HG03159 (cell line): ENCODE measurements around the gene ANKDD1A.

ENCODE experiments used
- ATAC-seq: cut with Tn5 transposase; IDR thresholded peaks from one replicate; pipeline ENCODE4 v1.9.1; 2021; ENCODE audit warnings: mild to moderate bottlenecking, moderate library complexity; ENCODE audit not compliant: unreplicated experiment

The ANKDD1A gene

DNA sequence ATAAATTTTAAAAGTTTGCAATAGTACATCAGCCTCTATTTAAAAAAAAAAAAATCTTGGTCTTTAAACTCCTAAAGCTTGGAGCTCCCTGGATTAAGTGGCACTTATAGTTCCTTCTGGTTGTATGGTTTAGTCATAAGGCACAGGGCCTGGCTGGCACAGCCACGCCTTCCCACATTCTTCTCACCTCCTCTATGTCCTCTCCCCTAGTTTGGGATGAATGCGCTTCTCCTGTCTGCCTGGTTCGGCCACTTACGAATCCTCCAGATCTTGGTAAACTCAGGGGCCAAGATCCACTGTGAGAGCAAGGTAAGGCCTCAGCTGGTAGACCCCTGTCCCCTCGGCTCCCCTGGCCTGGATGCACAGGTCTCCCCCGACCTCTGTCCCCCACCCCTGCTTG, 10.0 kb downstream of the ANKDD1A start:
- no peak for ATAC-seq

DNA sequence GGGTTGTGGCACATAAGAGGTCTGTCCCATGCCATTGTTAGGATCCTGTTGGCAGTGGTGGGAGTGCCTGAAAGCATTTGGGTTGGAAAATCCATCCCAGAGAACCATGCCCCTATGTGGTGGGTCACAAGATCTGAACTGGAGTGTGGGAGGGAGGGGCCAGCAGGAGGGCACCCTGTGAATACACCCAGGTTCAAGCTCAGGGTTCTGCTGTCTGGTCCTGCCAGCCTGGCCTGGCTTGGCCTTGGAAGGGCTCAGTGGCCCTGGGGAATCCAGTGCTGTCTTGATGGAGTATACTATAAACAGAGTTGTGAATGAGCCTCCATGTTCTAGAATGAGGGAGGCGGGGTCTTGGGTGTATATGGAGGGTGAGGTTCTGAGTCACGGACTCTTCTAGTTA, 11.8 kb downstream of the ANKDD1A start:
- ATAC-seq: no peak

DNA sequence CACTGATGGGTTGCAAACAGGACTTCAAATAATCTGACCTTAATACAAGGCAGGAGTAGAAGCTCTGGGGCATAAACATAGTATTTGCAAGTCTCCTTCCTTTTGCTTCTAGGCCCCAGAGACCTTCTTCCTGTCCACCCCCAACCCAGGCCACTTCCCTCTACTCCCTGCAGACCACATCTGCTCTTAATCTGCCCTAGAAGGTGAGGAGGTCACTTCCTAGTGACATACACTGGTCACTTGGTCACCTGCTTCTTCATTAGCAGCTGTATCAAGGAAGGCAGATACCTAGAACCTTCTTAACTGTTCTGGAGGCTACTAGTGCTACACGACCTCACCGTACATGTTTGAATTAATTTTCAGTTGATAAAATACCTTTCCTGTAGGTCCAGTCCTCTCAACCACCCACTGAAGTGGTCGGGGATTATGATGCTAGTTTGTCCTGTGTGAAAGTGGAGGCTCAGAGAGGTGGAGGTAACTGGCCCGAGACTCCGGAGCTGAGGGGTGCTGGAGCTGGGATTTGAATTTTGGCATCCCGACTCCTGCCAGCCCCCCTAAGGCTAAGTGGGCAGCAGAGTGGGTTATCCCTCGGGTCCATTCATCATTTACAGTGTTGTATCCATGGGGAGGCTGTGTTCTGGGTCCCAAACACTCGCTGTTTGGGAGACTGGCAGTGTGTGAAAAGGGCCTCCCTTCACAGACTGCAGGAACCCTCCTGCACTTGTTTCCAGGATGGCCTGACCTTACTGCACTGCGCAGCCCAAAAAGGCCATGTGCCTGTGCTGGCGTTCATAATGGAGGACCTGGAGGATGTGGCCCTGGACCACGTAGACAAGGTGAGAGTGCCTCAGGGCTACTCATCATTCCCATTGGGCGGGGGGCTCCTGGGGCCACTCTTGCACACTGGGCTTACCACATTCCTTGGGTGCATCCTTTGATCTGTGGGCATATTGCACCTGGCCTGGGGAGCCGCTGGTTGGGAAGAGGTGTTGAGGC, 13.9 kb downstream of the ANKDD1A start:
- ATAC-seq: no peak

DNA sequence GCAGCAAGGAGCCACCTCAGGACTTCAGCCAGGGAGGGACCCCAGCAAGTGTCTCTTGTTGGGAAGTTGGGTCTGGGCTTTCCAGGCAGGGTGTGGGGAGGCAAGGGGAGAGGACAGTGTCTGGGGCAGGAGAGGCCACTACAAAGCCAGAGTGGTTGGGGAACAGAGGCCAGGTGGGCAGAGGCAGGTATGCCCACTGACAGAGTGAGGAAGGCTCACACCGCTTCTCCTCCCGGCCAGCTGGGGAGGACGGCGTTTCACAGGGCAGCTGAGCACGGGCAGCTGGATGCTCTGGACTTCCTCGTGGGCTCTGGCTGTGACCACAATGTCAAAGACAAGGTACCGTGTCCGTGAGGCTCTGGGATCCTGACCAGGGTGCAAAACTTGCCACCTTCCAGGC, 15.0 kb downstream of the ANKDD1A start:
- ATAC-seq: no peak

DNA sequence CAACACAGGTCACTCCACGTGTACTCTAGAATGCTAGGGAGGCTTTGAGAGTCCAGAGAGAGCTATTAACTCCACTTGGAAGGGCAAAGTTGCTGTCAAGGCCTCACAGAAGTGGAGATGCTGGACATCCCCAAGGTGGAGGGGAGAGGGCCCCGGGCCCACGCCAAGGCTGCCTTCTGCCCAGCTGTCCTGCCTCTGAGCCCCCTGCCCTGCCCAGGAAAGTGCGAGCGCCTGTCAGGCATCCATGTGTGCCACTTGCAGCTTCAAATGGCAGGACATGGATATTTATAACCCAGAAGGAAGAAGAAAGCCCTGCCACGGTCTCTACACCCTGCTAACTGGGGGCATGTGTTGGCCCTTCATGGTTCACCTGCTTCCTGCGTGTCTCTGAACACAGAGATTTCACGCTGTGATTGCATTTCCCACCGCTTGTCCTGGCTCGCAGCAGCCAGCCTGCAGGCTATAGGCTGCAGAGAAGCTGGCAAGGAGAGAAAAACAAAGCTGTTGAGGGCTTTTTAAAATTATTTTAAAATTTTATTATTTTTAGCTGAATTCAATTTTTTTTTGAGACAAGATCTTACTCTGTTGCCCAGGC, 17.0 kb downstream of the ANKDD1A start:
- ATAC-seq: no peak

DNA sequence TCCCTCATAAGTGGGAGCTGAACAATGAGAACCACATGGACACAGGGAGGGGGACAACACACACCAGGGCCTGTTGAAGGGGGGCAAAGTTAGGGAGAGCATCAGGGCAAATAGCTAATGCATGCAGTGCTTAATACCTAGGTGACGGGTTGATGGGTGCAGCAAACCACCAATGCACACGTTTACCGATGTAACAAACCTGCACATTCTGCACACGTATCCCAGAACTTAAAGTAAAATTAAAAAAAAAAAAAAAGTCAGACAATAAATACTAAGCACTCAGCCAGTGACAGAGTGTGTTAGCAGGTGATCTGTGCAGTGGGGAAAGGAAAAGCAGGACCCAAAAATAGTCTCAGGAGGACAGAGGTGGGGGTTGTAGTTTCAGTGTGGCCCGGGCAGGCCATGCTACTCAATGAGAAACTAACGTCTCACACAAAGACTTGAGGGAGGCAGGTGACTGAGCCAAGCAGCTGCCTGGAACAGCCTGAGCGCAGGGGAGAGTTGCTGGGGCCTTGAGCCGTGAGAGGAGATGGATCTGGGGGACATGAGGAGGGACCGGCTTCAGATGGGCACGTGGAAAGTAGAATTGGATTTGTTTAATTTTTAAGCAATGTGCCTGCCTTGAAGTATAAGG, 18.4 kb downstream of the ANKDD1A start:
- ATAC-seq: no peak

DNA sequence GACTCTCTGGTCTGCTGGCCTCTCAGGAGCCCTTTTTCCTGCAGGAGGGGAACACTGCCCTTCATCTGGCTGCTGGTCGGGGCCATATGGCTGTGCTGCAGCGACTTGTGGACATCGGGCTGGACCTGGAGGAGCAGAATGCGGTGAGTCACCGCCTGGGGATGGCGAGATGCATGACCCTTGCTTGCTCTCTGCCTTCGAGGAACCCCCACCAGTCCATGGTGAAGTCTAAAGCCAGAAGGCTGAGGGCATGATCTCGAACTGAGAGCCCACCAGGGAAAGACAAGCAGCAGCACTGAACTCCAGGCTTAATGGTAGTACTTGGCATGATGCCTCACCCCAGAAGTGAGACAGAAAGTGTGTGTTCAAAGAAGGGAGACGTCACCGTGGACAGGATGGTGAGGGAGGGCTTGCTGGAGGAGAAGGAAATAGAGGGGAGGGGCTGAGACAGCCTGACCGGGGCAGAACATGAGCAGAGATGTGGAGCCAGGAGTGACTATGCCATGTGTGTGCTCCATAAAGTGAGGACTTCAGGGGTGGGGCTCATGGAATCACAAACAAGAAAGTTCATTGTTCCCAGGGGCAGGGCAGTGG, 19.2 kb downstream of the ANKDD1A start:
- no peak for ATAC-seq

DNA sequence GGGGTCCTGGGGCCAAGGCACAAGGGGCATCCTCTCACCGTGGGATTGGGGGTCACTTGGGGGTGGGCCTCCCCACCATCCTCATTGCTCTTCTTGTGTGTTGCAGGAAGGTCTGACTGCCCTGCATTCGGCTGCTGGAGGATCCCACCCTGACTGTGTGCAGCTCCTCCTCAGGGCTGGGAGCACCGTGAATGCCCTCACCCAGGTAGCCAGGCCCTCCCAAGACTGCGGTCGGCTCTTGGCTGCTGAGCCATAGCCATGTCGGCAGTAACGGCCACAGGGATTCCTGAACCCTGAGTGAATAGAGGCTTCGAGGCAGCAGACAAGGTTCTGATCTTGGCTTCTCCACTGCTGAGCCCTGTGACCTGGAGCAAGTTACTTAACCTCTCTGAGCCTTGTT, 19.7 kb downstream of the ANKDD1A start:
- no peak for ATAC-seq

DNA sequence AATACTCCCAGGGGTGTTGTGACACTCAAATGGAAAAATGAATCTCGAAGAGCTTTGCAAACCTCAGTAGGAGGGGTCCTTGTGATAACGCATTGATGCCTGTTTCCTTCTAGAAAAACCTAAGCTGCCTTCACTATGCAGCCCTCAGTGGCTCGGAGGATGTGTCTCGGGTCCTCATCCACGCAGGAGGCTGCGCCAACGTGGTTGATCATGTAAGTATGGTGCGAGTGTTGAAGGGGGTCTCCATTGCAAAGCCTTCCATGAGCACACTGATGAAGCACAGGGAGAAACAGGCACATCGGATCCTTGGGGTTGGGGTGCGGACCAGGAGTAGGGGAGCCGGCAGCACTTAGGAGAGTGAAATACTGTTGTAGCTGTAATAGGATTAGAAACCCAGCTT, 22.3 kb downstream of the ANKDD1A start:
- ATAC-seq: no peak

DNA sequence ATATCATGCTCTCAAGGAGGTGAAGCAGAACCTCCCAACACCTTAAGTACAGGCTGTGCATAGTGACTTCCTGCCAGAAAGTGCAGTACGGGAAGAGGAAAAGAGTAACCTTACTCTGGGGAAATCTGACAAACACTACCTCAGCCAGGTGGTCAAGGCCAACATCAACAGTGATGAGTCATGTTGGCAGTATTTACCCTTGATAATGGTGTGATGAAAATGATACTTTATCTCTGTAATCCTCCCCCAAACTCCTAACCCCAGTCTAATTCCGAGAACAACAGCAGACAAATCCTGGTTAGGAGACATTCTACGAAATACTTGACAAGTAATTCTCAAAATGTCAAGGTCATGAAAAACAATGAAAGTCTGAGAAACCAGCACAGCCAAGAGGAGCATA, 26.5 kb downstream of the ANKDD1A start:
- no peak for ATAC-seq

DNA sequence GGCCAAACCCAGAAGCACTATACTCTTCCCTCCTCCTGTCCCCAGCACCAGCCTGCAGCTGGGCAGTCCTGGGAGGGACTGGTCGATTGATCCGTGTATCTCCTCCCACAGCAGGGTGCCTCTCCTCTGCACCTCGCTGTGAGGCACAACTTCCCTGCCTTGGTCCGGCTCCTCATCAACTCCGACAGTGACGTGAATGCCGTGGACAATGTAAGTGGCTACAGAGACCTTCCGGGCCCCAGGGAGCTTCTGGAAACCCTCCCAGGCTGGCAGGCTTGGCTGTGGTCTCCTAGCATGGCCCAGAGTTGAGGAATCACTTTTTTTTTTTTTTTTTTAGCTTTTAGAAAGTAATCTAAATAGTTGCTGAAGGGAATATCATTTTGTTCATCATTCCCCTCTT, 30.7 kb downstream of the ANKDD1A start:
- no peak for ATAC-seq

DNA sequence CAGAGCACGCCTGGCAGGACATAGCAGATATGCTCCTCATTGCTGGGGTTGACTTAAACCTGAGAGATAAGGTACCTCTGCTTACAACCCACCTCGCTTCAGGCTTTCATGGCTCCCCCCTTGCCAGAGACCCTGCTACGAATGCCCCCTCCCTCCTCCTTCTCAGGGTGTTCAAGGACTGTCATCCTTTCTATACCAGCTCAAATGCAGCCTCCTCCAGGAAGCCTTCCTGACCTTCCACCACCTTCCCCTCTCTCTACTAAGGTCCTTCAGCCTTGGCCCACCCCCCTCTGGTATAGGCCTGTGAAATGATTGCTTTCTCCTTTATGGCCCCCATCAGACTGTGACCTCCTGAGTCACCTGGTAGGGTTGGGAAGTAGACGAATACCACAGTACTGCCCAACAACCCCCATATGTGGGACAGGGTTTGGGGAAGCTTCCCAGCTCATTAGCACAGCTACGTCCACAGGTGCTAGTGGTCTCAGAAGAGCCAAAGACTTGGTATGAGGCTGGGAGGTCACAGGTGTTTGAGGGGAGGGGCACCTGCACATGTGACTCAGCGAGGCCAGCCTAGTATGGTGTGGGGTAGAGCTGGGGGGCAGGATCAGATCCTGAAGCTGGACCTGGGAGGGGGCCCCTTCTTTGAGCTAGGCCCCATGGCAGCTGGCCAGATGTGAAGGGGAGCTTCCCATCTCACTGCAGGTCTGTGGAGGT, 32.0 kb downstream of the ANKDD1A start:
- ATAC-seq: no peak

DNA sequence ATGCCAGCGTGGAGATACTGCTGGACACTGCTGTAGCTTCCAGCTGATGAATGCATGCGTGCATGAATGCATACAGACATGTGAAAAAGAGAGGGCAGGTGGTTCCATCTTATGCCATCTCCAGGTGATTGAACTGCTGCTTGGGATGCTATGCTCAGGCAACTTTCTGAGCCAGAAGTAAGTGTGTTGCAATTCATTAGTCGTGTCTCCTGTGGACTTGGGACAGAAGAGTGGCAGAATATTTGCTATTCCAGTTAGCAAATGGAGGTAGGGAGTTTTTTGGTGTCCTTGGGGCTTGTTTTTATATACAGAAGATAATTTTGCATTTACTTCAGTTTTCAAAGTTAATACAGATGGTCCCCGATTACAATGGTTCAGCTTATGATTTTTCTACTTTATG, 33.3 kb downstream of the ANKDD1A start:
- ATAC-seq: no peak

DNA sequence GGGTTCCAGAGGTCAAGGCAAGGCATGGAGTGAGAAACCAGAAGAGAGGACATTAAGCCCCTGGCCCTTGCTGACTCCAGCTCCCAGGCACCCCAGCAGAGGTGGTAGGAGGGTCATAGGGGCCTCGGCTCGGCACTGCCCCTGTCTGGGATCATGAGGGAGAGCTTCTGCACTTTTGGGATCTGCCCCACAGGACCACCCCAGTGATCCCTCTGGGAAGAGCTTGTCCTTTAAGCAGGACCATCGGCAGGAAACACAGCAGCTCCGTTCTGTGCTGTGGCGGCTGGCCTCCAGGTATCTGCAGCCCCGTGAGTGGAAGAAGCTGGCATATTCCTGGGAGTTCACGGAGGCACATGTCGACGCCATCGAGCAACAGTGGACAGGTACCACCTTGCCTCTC, 35.5 kb downstream of the ANKDD1A start:
- ATAC-seq: no peak

DNA sequence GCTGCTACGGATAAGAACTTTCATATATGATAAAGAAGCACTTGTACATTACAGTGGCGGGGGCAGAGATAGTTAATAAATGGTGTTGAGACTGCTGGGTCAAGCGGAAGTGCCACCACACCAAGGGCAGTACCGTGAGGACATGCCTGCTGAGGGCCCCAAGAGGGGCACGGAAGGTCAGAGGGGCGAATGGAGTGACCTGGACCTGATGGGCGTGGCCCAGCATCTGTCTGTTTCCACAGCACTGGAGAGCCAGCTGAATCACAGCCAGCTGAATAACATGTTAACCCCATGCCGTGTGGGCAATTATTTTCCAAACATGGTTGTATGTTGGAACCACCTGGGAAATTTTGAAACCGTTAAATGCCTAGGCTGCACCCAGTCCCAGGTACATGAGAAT, 37.2 kb downstream of the ANKDD1A start:
- no peak for ATAC-seq

DNA sequence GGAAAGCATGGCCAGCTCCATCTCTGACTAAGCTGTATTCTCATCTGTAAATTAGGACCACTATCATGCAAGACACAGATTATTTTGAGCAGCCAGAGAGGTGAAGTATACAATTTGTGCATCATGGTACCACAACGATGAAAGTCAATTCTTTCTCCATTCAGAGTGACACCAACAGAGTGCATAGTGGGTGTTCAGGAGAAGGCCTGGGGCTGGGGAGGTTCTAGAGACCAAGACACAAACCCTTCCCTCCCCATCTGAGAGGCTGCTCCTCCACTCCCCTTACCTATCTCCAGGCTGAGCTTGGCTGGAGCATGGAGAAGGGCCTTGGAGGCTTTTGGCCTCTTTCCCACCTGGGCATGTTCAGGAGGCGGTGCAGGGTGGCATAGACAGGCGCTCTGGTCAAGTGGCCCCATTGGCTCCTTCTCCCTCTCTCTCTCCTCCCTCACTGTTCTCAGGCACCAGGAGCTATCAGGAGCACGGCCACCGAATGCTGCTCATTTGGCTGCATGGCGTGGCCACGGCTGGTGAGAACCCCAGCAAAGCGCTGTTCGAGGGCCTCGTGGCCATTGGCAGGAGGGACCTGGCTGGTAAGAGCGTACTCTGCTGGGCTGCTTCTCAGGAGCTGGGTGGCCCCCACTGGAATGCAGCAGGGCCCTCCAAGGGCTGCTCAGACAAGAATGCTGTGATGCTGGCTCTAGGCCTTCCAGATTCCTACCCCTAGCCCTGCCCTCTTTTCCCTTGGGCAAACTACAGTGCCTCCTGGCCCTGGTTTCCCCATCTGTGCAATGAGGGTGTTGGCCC, 37.9 kb downstream of the ANKDD1A start:
- no peak for ATAC-seq

DNA sequence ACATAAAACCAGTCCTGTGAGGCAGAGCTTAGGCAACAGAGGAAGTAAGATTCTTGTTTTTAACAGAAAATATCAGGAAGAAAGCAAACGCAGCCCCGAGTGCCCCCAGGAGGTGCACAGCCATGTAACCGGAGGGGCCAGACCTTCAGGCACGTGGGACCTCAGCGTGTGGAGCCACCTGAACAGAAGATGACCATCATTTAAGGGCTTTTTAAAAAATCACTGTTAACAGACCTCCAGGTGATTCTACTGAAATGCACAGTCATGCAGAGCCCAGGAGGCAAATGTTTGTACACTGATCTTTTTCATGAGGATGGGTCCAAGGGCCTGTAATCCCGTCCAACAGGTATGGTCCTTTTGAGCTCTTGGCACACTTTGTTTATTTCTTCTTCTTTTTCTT, 39.2 kb downstream of the ANKDD1A start:
- no peak for ATAC-seq

DNA sequence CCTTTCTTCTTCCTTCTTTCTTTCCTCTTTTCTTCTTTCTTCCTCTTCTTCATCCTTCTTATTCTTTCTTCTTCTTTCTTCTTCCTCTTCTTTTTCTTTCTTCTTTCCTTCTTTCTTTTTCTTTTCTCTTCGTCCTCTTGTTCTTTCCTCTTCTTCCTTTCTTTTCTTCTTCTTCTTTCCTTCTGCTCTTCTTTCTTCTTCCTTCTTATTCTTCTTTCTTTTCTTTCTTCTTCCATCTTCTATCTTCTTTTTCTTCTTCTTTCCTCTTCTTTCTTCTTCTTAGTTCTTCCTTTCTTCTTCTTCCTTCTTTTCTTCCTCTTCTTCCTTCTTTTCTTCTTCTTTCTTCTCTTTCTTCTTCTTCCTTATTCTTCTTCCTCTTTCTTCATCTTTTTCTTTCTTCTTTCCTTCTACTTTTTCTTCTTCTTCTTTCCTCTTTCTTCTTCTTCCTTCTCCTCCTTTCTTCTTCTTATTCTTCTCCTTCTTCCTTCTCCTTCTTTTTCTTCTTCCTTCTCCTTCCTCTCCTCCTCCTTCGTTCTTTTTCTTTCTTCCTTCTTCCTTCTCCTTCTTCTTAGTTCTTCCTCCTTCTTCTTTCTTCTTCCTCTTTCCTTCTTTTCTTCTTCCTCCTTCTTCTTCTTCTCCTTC, 40.2 kb downstream of the ANKDD1A start:
- no peak for ATAC-seq

DNA sequence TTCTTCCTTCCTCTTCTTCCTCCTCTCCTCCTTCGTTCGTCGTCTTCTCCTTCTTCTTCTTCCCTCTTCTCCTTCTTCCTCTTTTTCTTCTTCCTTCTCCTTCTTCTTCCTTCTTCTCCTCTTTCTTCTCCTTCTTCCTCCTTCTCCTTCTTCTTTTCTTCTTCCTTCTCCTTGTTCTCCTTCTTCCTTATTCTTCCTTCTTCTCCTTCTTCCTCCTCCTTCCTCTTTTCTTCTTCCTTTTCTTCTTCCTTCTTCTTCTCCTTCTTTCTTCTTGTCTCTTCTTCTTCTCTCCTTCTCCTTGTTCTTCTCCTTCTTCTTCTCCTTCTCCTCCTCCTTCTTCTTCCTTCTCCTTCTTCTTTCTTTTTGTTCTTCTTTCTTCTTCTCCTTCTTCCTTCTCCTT, 42.7 kb downstream of the ANKDD1A start:
- ATAC-seq: no peak

DNA sequence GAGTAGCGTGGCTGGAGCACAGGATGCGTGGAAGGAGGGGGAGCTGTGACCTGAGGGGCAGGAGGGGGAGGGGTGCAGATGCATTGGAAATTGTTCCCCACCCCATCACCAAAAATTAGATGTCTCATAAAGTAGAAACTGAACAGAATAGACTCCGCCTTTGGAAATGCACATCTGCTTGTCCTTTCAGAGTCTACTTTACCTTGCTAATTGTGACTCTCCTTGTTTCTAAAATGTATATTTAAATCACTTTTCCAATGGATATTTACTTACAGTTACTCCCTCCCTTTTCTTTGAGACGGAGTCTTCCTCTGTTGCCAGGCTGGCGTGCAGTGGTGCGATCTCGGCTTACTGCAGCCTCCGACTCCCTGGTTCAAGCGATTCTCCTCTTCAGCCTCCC, 47.4 kb downstream of the ANKDD1A start:
- ATAC-seq: no peak
